DOHH2 (cell line): Measurements from ENCODE around the gene CSNK1G2.

ENCODE experiments used
- H3F3A ChIP-seq: fragments of 200-600 bp; sonication (generic), shearing (Covaris generic); 2 replicates; pipeline ENCODE4 v1.6.0; 2016; ENCODE audit warnings: antibody characterized with exemption, mild to moderate bottlenecking; ENCODE audit not compliant: control insufficient read depth, insufficient read depth
- H3K27ac ChIP-seq: fragments of 200-600 bp; sonication (generic); 2 replicates; pipeline ENCODE4 v1.5.1; 2014; ENCODE audit warnings: low read depth, mild to moderate bottlenecking, low read length, moderate library complexity
- H3K27me3 ChIP-seq: fragments of 200-600 bp; sonication (generic); 2 replicates; pipeline ENCODE4 v1.6.1; 2014; ENCODE audit warnings: mild to moderate bottlenecking, low read length, mixed read lengths; ENCODE audit not compliant: control insufficient read depth
- H3K36me3 ChIP-seq: fragments of 200-600 bp; sonication (generic); 2 replicates; pipeline ENCODE4 v1.6.1; 2014; ENCODE audit warnings: mild to moderate bottlenecking, low read length, moderate library complexity, mixed read lengths; ENCODE audit not compliant: control insufficient read depth
- H3K4me1 ChIP-seq: fragments of 200-600 bp; sonication (generic); 2 replicates; pipeline ENCODE4 v1.6.1; 2014; ENCODE audit warnings: mild to moderate bottlenecking, low read length, mixed read lengths; ENCODE audit not compliant: control insufficient read depth
- H3K4me2 ChIP-seq: fragments of 200-600 bp; sonication (generic); 2 replicates; pipeline ENCODE4 v1.6.0; 2014; ENCODE audit warnings: mild to moderate bottlenecking, low read length, moderate library complexity
- H3K4me3 ChIP-seq: fragments of 200-600 bp; sonication (generic); 2 replicates; pipeline ENCODE4 v1.5.1; 2014; ENCODE audit warnings: mild to moderate bottlenecking, low read length, mixed read lengths
- H3K79me2 ChIP-seq: fragments of 200-600 bp; sonication (generic); 2 replicates; pipeline ENCODE4 v1.6.1; 2014; ENCODE audit warnings: mild to moderate bottlenecking, low read length, mixed read lengths; ENCODE audit not compliant: control insufficient read depth
- H3K9me2 ChIP-seq: fragments of 200-600 bp; sonication (generic); replicated peaks from 2 replicates; pipeline ENCODE4 v1.6.1; 2014; ENCODE audit warnings: mild to moderate bottlenecking, low read length, mixed read lengths; ENCODE audit not compliant: control insufficient read depth
- H3K9me3 ChIP-seq: fragments of 200-600 bp; sonication (generic); 2 replicates; pipeline ENCODE4 v1.6.1; 2014; ENCODE audit warnings: antibody characterized with exemption, low read length, mixed read lengths; ENCODE audit not compliant: control insufficient read depth, insufficient read depth
- H4K20me1 ChIP-seq: fragments of 200-600 bp; sonication (generic); 2 replicates; pipeline ENCODE4 v1.6.0; 2014; ENCODE audit warnings: low read depth, mild to moderate bottlenecking, antibody characterized with exemption, low read length, moderate library complexity; ENCODE audit not compliant: control insufficient read depth, insufficient read depth
- EZH2phosphoT487 ChIP-seq: fragments of 200-600 bp; sonication (generic); IDR thresholded peaks from 2 replicates; pipeline ENCODE4 v1.6.1; 2017; ENCODE audit warnings: borderline replicate concordance, mild to moderate bottlenecking, antibody characterized with exemption, low read length, moderate library complexity, mixed read lengths
- TF ChIP-seq, protein P1 (sequence below): fragments of 200-600 bp; sonication (generic); IDR thresholded peaks from one replicate; pipeline ENCODE4 v1.5.1; 2014; ENCODE audit warnings: antibody characterized with exemption, mild to moderate bottlenecking, low read depth, low read length; ENCODE audit not compliant: poor library complexity, severe bottlenecking

The CSNK1G2 gene

GRCh38 chr19:1997353-1998233 lies 56.6 kb downstream of the CSNK1G2 start:
- peaks cover 36% of the 10 kb centered on the region for H3K36me3 ChIP-seq
- TF ChIP-seq, protein P1, sequence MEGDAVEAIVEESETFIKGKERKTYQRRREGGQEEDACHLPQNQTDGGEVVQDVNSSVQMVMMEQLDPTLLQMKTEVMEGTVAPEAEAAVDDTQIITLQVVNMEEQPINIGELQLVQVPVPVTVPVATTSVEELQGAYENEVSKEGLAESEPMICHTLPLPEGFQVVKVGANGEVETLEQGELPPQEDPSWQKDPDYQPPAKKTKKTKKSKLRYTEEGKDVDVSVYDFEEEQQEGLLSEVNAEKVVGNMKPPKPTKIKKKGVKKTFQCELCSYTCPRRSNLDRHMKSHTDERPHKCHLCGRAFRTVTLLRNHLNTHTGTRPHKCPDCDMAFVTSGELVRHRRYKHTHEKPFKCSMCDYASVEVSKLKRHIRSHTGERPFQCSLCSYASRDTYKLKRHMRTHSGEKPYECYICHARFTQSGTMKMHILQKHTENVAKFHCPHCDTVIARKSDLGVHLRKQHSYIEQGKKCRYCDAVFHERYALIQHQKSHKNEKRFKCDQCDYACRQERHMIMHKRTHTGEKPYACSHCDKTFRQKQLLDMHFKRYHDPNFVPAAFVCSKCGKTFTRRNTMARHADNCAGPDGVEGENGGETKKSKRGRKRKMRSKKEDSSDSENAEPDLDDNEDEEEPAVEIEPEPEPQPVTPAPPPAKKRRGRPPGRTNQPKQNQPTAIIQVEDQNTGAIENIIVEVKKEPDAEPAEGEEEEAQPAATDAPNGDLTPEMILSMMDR = no peak
- TF ChIP-seq EZH2phosphoT487 = no peak
- no peak overlapping the region for H3K27ac ChIP-seq

DNA sequence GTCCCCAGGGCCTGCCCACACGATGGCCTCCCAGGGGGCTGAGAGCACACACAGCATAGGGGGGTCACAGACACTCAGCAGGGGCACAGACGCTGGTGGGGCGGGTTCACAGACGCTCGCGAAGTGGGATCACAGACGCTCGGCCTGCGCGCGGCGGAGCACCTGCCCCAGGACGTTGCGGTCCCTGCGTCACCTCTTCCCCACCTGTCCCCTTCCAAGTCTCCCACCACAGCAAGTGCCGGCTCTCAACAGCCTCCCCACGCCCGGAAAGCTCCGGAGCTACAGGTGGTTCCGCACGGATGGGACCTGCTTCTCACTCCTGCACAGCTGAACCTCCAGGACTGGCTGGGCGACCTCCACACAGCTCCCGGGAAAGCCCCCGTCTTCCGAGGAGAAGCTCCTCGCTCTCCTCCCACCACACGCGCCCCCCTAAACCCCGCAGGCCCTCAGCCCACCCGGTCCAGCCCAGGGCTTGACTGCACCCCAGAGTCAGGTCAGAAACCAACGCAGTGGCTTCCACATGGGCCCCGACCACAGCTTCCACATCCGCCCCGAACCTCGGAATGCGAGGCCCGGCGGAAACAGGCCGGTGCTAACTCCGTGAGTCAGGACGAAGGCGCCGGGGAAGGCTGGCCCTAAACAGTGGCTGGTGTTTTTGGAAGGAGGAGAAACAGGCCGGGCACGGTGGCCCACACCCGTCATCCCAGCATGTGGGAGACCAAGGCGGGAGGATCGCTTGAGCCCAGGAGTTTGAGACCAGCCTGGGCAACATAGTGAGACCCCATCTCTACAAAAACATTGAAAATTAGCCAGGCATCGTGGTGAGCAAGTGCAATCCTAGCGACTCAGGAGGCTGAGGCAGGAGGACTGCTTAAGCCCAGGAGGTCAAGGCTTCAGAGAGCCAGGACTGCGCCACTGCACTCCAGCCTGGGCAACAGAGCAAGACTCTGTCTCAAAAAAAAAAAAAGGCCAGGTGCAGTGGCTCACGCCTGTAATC lies 58.0 kb downstream of the CSNK1G2 start:
- peaks cover 29% of the 10 kb centered on the region for H3K36me3 ChIP-seq
- peaks cover 7% of the 10 kb centered on the region; the same call in 1 of the 2 replicates for H3F3A ChIP-seq
- peaks cover 5% of the 10 kb centered on the region; the same call in 1 of the 2 replicates for H3K79me2 ChIP-seq
- H4K20me1 ChIP-seq = 0 out of 2 replicates have a peak, but pooled peaks cover 5% of the 10 kb centered on the region
- H3K4me3 ChIP-seq = no peak overlapping the region
- no peaks in the 10 kb centered on the region for H3K9me3 ChIP-seq
- H3K27ac ChIP-seq = no peak overlapping the region
- H3K9me2 ChIP-seq = no peaks in the 10 kb centered on the region
- H3K4me2 ChIP-seq = no peak overlapping the region
- no peaks in the 10 kb centered on the region for H3K27me3 ChIP-seq
- no peak for TF ChIP-seq EZH2phosphoT487
- TF ChIP-seq, protein P1 = no peak
- H3K4me1 ChIP-seq = no peaks in the 10 kb centered on the region

More at GRCh38 chr19:1997353-1998233, 56.6 kb downstream of the CSNK1G2 start:
- H3K4me1 ChIP-seq = no peaks in the 10 kb centered on the region
- H3K4me2 ChIP-seq = no peak overlapping the region
- H3K79me2 ChIP-seq = peaks cover 2% of the 10 kb centered on the region; the same call in 1 of the 2 replicates
- no peak overlapping the region for H3K4me3 ChIP-seq
- no peaks in the 10 kb centered on the region for H3K9me2 ChIP-seq
- peaks cover 7% of the 10 kb centered on the region; the same call in 1 of the 2 replicates for H3F3A ChIP-seq
- no peaks in the 10 kb centered on the region for H3K9me3 ChIP-seq
- H3K27me3 ChIP-seq = no peaks in the 10 kb centered on the region
- H4K20me1 ChIP-seq = 0 out of 2 replicates have a peak, but pooled peaks cover 5% of the 10 kb centered on the region

GRCh38 chr19:1999856-2000515 lies 59.0 kb downstream of the CSNK1G2 start:
- Histone ChIP-seq H3K4me2 (no peak overlapping the region), H3K79me2 (peaks cover 6% of the 10 kb centered on the region; the same call in 1 of the 2 replicates), H3K36me3 (peaks cover 29% of the 10 kb centered on the region)

More at GRCh38 chr19:1999856-2000515, 59.0 kb downstream of the CSNK1G2 start:
- no peak overlapping the region for H3K4me3 ChIP-seq
- no peaks in the 10 kb centered on the region for H3K9me3 ChIP-seq
- 0 out of 2 replicates have a peak, but pooled peaks cover 4% of the 10 kb centered on the region for H3F3A ChIP-seq
- H3K27ac ChIP-seq = no peak overlapping the region
- H3K27me3 ChIP-seq = no peaks in the 10 kb centered on the region
- H3K9me2 ChIP-seq = no peaks in the 10 kb centered on the region
- H3K4me1 ChIP-seq = no peaks in the 10 kb centered on the region
- TF ChIP-seq EZH2phosphoT487 = no peak
- TF ChIP-seq, protein P1 = no peak
- H4K20me1 ChIP-seq = 0 out of 2 replicates have a peak, but pooled peaks cover 5% of the 10 kb centered on the region
